GM19463 (cell line): Measurements from ENCODE around the gene DENND1A.

Experiments
- ATAC-seq: cut with Tn5 transposase; IDR thresholded peaks from one replicate; pipeline ENCODE4 v1.9.1; 2021; ENCODE audit warnings: mild to moderate bottlenecking, moderate library complexity; ENCODE audit not compliant: unreplicated experiment

The DENND1A gene

GRCh38 chr9:123775289-123776284 lies 154.3 kb downstream of the DENND1A start:
- no peak for ATAC-seq

- ATAC-seq = no peak
Observed at GRCh38 chr9:123773783-123774182, 156.1 kb downstream of the DENND1A start.

- no peak for ATAC-seq
Observed at GRCh38 chr9:123772967-123773366, 157.0 kb downstream of the DENND1A start.

GRCh38 chr9:123772374-123772773 lies 157.6 kb downstream of the DENND1A start:
- no peak for ATAC-seq

GRCh38 chr9:123771690-123772089 lies 158.2 kb downstream of the DENND1A start:
- ATAC-seq = no peak

GRCh38 chr9:123769719-123770118 lies 160.2 kb downstream of the DENND1A start:
- ATAC-seq = no peak

- ATAC-seq = no peak
Observed at GRCh38 chr9:123763910-123764588, 165.9 kb downstream of the DENND1A start.

- no peak for ATAC-seq
Observed at GRCh38 chr9:123761905-123762605, 167.9 kb downstream of the DENND1A start.

GRCh38 chr9:123757960-123758359 lies 172.0 kb downstream of the DENND1A start:
- ATAC-seq = no peak

- ATAC-seq = no peak
Observed at GRCh38 chr9:123757547-123757946, 172.4 kb downstream of the DENND1A start.

- no peak for ATAC-seq
Observed at GRCh38 chr9:123756484-123757106, 173.3 kb downstream of the DENND1A start.

- ATAC-seq = no peak
Observed at GRCh38 chr9:123753669-123754258, 176.2 kb downstream of the DENND1A start.

GRCh38 chr9:123753016-123753415 lies 176.9 kb downstream of the DENND1A start:
- no peak for ATAC-seq

GRCh38 chr9:123749580-123750202 lies 180.2 kb downstream of the DENND1A start:
- ATAC-seq = peak; percentile 61

- ATAC-seq = no peak
Observed at GRCh38 chr9:123746765-123747164, 183.2 kb downstream of the DENND1A start.

GRCh38 chr9:123745933-123746332 lies 184.0 kb downstream of the DENND1A start:
- no peak for ATAC-seq

GRCh38 chr9:123745451-123745850 lies 184.5 kb downstream of the DENND1A start:
- no peak for ATAC-seq

- no peak for ATAC-seq
Observed at GRCh38 chr9:123743737-123744136, 186.2 kb downstream of the DENND1A start.

GRCh38 chr9:123742009-123742767 lies 187.7 kb downstream of the DENND1A start:
- ATAC-seq = no peak
